Measurements from ENCODE around the gene ARID1B.

DNA sequence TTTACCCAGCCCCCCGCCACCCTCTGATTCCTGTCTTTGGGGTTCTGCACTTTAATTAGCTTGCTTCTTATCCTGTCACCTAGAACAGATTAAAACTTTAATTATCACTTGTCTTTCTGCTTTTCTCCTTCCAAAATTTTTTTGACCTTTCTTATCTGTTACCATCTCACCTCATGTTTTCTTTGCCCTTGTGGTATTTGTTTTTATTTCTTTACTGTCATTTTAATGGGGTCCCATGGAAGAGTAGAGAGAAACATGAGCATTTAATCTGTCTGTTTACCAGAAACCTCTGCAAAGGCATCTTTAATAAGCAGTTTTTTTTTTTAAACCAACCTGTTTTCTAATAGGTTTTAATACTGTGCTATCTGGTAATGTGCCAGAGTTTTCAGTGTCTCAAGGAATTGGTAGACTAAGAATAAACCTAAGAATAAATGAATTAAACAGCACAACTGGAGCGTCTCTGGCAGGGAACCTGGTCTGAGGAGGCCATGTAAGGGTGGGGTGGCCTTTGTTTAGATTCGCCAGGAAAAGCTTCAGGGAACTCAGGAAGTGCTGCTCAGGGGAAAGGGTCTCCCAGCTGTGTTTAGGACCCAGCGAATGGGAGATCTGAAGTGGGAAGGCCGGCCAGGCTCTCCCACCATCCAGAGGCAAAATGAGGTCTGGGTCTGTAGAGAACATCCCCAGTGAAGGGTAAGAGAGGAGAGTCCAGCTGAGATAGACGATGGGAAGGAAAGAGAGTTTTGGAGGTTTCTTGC, 69.8 kb downstream of the ARID1B start:
- TF ChIP-seq, protein P1, sequence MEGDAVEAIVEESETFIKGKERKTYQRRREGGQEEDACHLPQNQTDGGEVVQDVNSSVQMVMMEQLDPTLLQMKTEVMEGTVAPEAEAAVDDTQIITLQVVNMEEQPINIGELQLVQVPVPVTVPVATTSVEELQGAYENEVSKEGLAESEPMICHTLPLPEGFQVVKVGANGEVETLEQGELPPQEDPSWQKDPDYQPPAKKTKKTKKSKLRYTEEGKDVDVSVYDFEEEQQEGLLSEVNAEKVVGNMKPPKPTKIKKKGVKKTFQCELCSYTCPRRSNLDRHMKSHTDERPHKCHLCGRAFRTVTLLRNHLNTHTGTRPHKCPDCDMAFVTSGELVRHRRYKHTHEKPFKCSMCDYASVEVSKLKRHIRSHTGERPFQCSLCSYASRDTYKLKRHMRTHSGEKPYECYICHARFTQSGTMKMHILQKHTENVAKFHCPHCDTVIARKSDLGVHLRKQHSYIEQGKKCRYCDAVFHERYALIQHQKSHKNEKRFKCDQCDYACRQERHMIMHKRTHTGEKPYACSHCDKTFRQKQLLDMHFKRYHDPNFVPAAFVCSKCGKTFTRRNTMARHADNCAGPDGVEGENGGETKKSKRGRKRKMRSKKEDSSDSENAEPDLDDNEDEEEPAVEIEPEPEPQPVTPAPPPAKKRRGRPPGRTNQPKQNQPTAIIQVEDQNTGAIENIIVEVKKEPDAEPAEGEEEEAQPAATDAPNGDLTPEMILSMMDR (IDR thresholded peaks at IDR 0.05; ENCODE audit: borderline replicate concordance, extremely low read depth, low read length, poor library complexity, severe bottlenecking), result no peak
- TF ChIP-seq EZH2 (IDR thresholded peaks at IDR 0.05; ENCODE audit: borderline replicate concordance, low read depth, low read length, severe bottlenecking), result no peak

Measured in DND-41 (cell line).